Measurements from ENCODE around the gene UMOD.
"Not testable (repeated sequence)": the region's sequence is repeated elsewhere in the genome, so short reads cannot be mapped to it uniquely, and the experiment has no call there.

UMOD gene

DNA sequence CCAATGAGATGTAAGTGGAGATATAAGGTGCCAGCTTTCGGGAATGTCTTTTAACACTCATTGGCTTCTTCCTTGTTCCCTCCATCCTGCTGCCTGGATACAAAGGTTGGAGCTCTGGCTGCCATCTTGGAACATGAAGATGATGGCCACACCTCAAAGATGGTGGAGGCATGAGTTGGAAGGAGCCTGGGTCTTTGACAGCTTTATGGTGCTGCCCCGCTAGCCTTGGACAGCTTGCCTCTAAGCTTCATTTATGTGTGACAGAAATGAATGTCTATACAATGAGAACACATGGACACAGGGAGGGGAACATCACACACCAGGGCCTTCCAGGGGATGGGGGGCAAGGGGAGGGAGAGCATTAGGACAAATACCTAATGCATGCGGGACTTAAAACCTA is 38.8 kb downstream of the UMOD start:
- no peak for TF ChIP-seq CTCF (IDR thresholded peaks at IDR 0.05; ENCODE audit: poor library complexity, severe bottlenecking)

GRCh38 chr16:20312536-20313095 is 39.9 kb downstream of the UMOD start:
- not testable (repeated sequence) for H3K27ac ChIP-seq (ENCODE audit: poor library complexity, severe bottlenecking); H3K36me3 ChIP-seq (ENCODE audit: low read depth); H3K4me1 ChIP-seq (ENCODE audit: insufficient read depth, poor library complexity, severe bottlenecking); DNase-seq (ENCODE audit: low spot score); H3K9me3 ChIP-seq (ENCODE audit: severe bottlenecking); H3K4me3 ChIP-seq (ENCODE audit: severe bottlenecking); ATAC-seq (ENCODE audit: low read depth); H3K27me3 ChIP-seq (ENCODE audit: insufficient read depth, poor library complexity, severe bottlenecking)

More for the DNA sequence above, 38.8 kb downstream of the UMOD start:
- H3K27me3 ChIP-seq (ENCODE audit: insufficient read depth, poor library complexity, severe bottlenecking): peaks cover 8% of the 10 kb centered on the region
- no peaks in the 10 kb centered on the region for H3K9me3 ChIP-seq (ENCODE audit: severe bottlenecking)
- no peaks in the 10 kb centered on the region for H3K4me1 ChIP-seq (ENCODE audit: insufficient read depth, poor library complexity, severe bottlenecking)
- ATAC-seq (ENCODE audit: low read depth): no peak
- no peak overlapping the region for H3K27ac ChIP-seq (ENCODE audit: poor library complexity, severe bottlenecking)
- H3K4me3 ChIP-seq (ENCODE audit: severe bottlenecking): no peak overlapping the region
- DNase-seq (ENCODE audit: low spot score): no peak
- no peaks in the 10 kb centered on the region for H3K36me3 ChIP-seq (ENCODE audit: low read depth)

GRCh38 chr16:20311548-20311947 is 41.0 kb downstream of the UMOD start:
- Histone ChIP-seq H3K27me3 (ENCODE audit: insufficient read depth, poor library complexity, severe bottlenecking) (no peaks in the 10 kb centered on the region), H3K4me1 (ENCODE audit: insufficient read depth, poor library complexity, severe bottlenecking) (no peaks in the 10 kb centered on the region), H3K36me3 (ENCODE audit: low read depth) (no peaks in the 10 kb centered on the region), H3K9me3 (ENCODE audit: severe bottlenecking) (no peaks in the 10 kb centered on the region), H3K4me3 (ENCODE audit: severe bottlenecking) (no peak overlapping the region), H3K27ac (ENCODE audit: poor library complexity, severe bottlenecking) (no peak overlapping the region)
- DNase-seq (ENCODE audit: low spot score): no peak
- no peak for TF ChIP-seq CTCF (IDR thresholded peaks at IDR 0.05; ENCODE audit: poor library complexity, severe bottlenecking)
- ATAC-seq (ENCODE audit: low read depth): no peak

DNA sequence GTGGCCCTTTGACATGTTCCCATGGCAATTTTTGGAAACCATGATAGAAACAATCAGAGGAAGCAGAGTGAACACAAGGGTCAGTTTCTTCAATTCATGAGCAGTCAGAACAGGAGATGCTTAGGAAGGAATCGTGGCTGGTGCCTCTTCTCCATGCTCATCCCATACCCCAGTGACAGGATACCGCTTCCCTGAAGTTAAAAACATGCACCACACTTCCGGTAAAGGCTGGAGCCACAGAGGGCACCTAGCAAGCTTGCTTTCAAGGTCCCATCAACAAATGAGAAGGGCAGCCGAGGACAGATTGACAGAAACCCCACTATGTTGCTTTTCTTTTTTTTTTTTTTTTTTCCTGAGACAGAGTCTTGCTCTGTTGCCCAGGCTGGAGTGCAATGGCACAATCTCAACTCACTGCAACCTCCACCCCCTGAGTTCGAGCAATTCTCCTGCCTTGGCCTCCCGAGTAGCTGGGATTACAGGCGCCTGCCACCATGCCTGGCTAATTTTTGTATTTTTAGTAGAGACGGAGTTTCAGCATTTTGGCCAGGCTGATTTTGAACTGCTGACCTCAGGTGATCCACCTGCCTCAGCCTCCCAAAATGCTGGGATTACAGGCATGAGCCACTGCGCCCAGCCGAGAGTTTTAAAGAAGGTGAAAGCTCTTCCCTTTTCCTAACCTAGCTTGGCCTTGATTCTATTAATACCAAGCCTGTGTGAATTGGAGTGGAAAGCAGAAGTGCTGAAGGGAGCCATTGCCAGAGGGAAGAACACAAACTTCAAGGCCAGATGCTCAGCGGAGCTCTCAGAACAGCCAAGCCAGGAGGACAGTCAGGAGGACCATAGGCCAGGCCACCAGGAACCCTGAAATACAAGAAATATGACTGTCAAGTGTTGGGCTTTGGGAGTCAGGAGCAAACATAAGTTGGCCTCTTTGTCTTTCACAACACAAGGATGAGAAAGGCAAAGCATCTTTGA is 41.8 kb downstream of the UMOD start:
- DNase-seq (ENCODE audit: low spot score): no peak
- Histone ChIP-seq H3K27ac (ENCODE audit: poor library complexity, severe bottlenecking) (no peak overlapping the region), H3K9me3 (ENCODE audit: severe bottlenecking) (no peaks in the 10 kb centered on the region), H3K27me3 (ENCODE audit: insufficient read depth, poor library complexity, severe bottlenecking) (no peaks in the 10 kb centered on the region), H3K4me1 (ENCODE audit: insufficient read depth, poor library complexity, severe bottlenecking) (no peaks in the 10 kb centered on the region), H3K36me3 (ENCODE audit: low read depth) (no peaks in the 10 kb centered on the region), H3K4me3 (ENCODE audit: severe bottlenecking) (no peak overlapping the region)
- no peak for ATAC-seq (ENCODE audit: low read depth)
- TF ChIP-seq CTCF (IDR thresholded peaks at IDR 0.05; ENCODE audit: poor library complexity, severe bottlenecking): no peak

DNA sequence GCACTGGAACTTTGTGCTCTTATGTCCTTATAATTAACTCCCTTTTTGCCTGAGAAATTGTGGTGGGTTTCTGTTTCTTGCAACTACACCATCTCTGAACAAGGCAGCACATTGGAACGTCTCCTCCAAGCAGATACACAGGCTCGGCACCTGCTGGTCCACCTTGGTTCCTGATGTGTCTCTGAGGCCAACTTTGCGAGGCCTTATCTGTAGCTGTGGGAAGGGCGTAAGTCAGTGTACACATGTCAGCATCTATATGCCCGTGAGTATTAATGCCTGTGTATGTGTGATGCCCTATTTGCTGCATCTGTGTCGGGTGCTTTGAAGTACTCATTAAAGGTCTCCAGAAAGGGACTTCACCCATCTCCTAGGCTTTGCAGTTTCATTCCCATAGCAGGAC is 42.7 kb downstream of the UMOD start:
- Histone ChIP-seq H3K27me3 (ENCODE audit: insufficient read depth, poor library complexity, severe bottlenecking) (no peaks in the 10 kb centered on the region), H3K9me3 (ENCODE audit: severe bottlenecking) (no peaks in the 10 kb centered on the region), H3K4me1 (ENCODE audit: insufficient read depth, poor library complexity, severe bottlenecking) (no peaks in the 10 kb centered on the region), H3K4me3 (ENCODE audit: severe bottlenecking) (no peak overlapping the region), H3K27ac (ENCODE audit: poor library complexity, severe bottlenecking) (no peak overlapping the region), H3K36me3 (ENCODE audit: low read depth) (no peaks in the 10 kb centered on the region)
- TF ChIP-seq CTCF (IDR thresholded peaks at IDR 0.05; ENCODE audit: poor library complexity, severe bottlenecking): no peak
- DNase-seq (ENCODE audit: low spot score) (no peak), ATAC-seq (ENCODE audit: low read depth) (no peak)
